Activated B cell treated with CpG ODN at 0.5 μM for 24 hours (primary cell): ENCODE data around the gene KIRREL3. TPM values are rescaled to one million over a fixed set of nuclear protein-coding genes. Genes with fewer than 3 reads are reported as not detected.

Source experiments
- ATAC-seq: fragments of 200-7000 bp; cut with Tn5 transposase; one replicate; pipeline ENCODE4 v1.10.0; 2021; ENCODE audit warnings: low read depth, mild to moderate bottlenecking, moderate library complexity
- CTCF ChIA-PET: fragments of 350-600 bp; sonication (Branson Sonifier 250); formaldehyde crosslinking; loops from one replicate; lab custom pipeline; 2021; ENCODE audit warnings: antibody characterized with exemption; lab: Charles Lee
- POLR2A ChIA-PET: fragments of 350-600 bp; sonication (Branson Sonifier 250); formaldehyde crosslinking; loops from one replicate; lab custom pipeline; 2021; ENCODE audit warnings: antibody characterized with exemption; lab: Charles Lee
- DNase-seq: peaks from one replicate; pipeline ENCODE4 v3.0.0; 2022
- H3K27ac Mint-ChIP-seq: one replicate; pipeline ENCODE4 v1.8.0; 2020; ENCODE audit warnings: mixed read lengths
- H3K27me3 Mint-ChIP-seq: one replicate; pipeline ENCODE4 v1.8.0; 2021; ENCODE audit warnings: mixed read lengths
- H3K36me3 Mint-ChIP-seq: one replicate; pipeline ENCODE4 v1.8.0; 2021; ENCODE audit warnings: low read depth, mixed read lengths
- H3K4me1 Mint-ChIP-seq: one replicate; pipeline ENCODE4 v1.8.0; 2021; ENCODE audit warnings: mixed read lengths
- H3K4me3 Mint-ChIP-seq: one replicate; pipeline ENCODE4 v1.8.0; 2020; ENCODE audit warnings: mild to moderate bottlenecking, mixed read lengths
- H3K9me3 Mint-ChIP-seq: one replicate; pipeline ENCODE4 v1.8.0; 2020; ENCODE audit warnings: mixed read lengths
- CTCF ChIP-seq: fragments of 200-600 bp; IDR thresholded peaks from one replicate; pipeline ENCODE4 v1.8.0; 2022; ENCODE audit warnings: antibody characterized with exemption, mild to moderate bottlenecking
- intact Hi-C: fragments of 100-400 bp; cut with micrococcal nuclease; formaldehyde crosslinking; loops from one replicate; pipeline ENCODE4 v1.15.1; 2024
- total RNA-seq: library from RNA; stranded (reverse); gene quantifications from 2 replicates; pipeline ENCODE4 v1.2.3, GENCODE V29; 2022

Gene KIRREL3
- total RNA-seq, 1 donor from 2014 or later = not detected

- intact Hi-C loops = no loop called here
- H3K36me3 Mint-ChIP-seq = no peaks in the 10 kb centered on the region
- no peak overlapping the region for H3K27ac Mint-ChIP-seq
- H3K4me1 Mint-ChIP-seq = no peaks in the 10 kb centered on the region
- no peak overlapping the region for H3K4me3 Mint-ChIP-seq
- DNase-seq (no peak), ATAC-seq (no peak)
- ChIA-PET CTCF (no interaction called here), POLR2A (no interaction called here)
- H3K27me3 Mint-ChIP-seq = no peaks in the 10 kb centered on the region
- TF ChIP-seq CTCF = no peak
- no peaks in the 10 kb centered on the region for H3K9me3 Mint-ChIP-seq
Measured at GRCh38 chr11:126871792-126872191, 128.8 kb downstream of the KIRREL3 start.

- no peak overlapping the region for H3K4me3 Mint-ChIP-seq
- TF ChIP-seq CTCF = no peak
- POLR2A ChIA-PET = no interaction called here
- ATAC-seq (no peak), DNase-seq (no peak)
- H3K4me1 Mint-ChIP-seq = no peaks in the 10 kb centered on the region
- H3K27ac Mint-ChIP-seq = no peak overlapping the region
- H3K36me3 Mint-ChIP-seq = no peaks in the 10 kb centered on the region
- intact Hi-C loops = no loop called here
- no peaks in the 10 kb centered on the region for H3K9me3 Mint-ChIP-seq
- H3K27me3 Mint-ChIP-seq = no peaks in the 10 kb centered on the region
- CTCF ChIA-PET = no interaction called here
Measured at GRCh38 chr11:126870021-126870420, 130.5 kb downstream of the KIRREL3 start.

GRCh38 chr11:126868741-126869140 lies 131.8 kb downstream of the KIRREL3 start:
- no peak overlapping the region for H3K4me3 Mint-ChIP-seq
- DNase-seq (no peak), ATAC-seq (no peak)
- no peaks in the 10 kb centered on the region for H3K27me3 Mint-ChIP-seq
- intact Hi-C loops = no loop called here
- ChIA-PET POLR2A (no interaction called here), CTCF (no interaction called here)
- no peak for TF ChIP-seq CTCF
- no peaks in the 10 kb centered on the region for H3K9me3 Mint-ChIP-seq
- H3K36me3 Mint-ChIP-seq = no peaks in the 10 kb centered on the region
- no peak overlapping the region for H3K27ac Mint-ChIP-seq
- H3K4me1 Mint-ChIP-seq = no peaks in the 10 kb centered on the region

- no peaks in the 10 kb centered on the region for H3K4me1 Mint-ChIP-seq
- TF ChIP-seq CTCF = no peak
- ChIA-PET CTCF (no interaction called here), POLR2A (no interaction called here)
- no peak for DNase-seq
- no peak overlapping the region for H3K27ac Mint-ChIP-seq
- H3K4me3 Mint-ChIP-seq = no peak overlapping the region
- ATAC-seq = no peak
- H3K27me3 Mint-ChIP-seq = no peaks in the 10 kb centered on the region
- H3K36me3 Mint-ChIP-seq = no peaks in the 10 kb centered on the region
- intact Hi-C loops = no loop called here
- H3K9me3 Mint-ChIP-seq = no peaks in the 10 kb centered on the region
Measured at GRCh38 chr11:126864934-126865333, 135.6 kb downstream of the KIRREL3 start.

- no peak overlapping the region for H3K4me3 Mint-ChIP-seq
- ATAC-seq (no peak), DNase-seq (no peak)
- no peaks in the 10 kb centered on the region for H3K9me3 Mint-ChIP-seq
- no peaks in the 10 kb centered on the region for H3K36me3 Mint-ChIP-seq
- POLR2A ChIA-PET = no interaction called here
- no peak overlapping the region for H3K27ac Mint-ChIP-seq
- CTCF ChIA-PET = no interaction called here
- H3K4me1 Mint-ChIP-seq = no peaks in the 10 kb centered on the region
- intact Hi-C loops = no loop called here
- TF ChIP-seq CTCF = no peak
- no peaks in the 10 kb centered on the region for H3K27me3 Mint-ChIP-seq
Measured at GRCh38 chr11:126863294-126863997, 137.1 kb downstream of the KIRREL3 start.
